Measurements from ENCODE around the gene EMID1. TPM values are rescaled to one million over a fixed set of nuclear protein-coding genes. Genes with fewer than 3 reads are reported as not detected.

Gene EMID1
- total RNA-seq, 1 donor from 2014 or later, result 0.64 TPM

- Histone ChIP-seq H3K36me3 (no peaks in the 10 kb centered on the region), H3K4me3 (no peak overlapping the region), H3K4me1 (peaks cover 6 to 12% of the 10 kb centered on the region in 2 donors), H3K27ac (no peak overlapping the region), H3K27me3 (no peaks in the 10 kb centered on the region), H3K9me3 (no peaks in the 10 kb centered on the region)
- TF ChIP-seq CTCF (IDR thresholded peaks at IDR 0.05), result no peak
- intact Hi-C loops (cut with DNase I), result no loop called here
- DNase-seq (ENCODE audit: low spot score in 2 of 2), result peak in 1 of 2 donors; percentile 57
Observed at GRCh38 chr22:29224859-29225410, 19.2 kb downstream of the EMID1 start.

GRCh38 chr22:29225422-29226090 lies 19.9 kb downstream of the EMID1 start:
- Histone ChIP-seq H3K9me3 (no peaks in the 10 kb centered on the region), H3K27me3 (no peaks in the 10 kb centered on the region), H3K4me3 (no peak overlapping the region), H3K4me1 (peaks cover 6 to 12% of the 10 kb centered on the region in 2 donors), H3K36me3 (no peaks in the 10 kb centered on the region), H3K27ac (peak overlapping the region in 1 of 2 donors; percentile 24)
- no peak for TF ChIP-seq CTCF (IDR thresholded peaks at IDR 0.05)
- intact Hi-C loops (cut with DNase I), result no loop called here
- peak in 1 of 2 donors; percentile 69 for DNase-seq (ENCODE audit: low spot score in 2 of 2)

- no peaks in the 10 kb centered on the region for H3K9me3 ChIP-seq
- peak in 1 of 2 donors; percentile 58 for DNase-seq (ENCODE audit: low spot score in 2 of 2)
- no peaks in the 10 kb centered on the region for H3K36me3 ChIP-seq
- H3K27me3 ChIP-seq, result no peaks in the 10 kb centered on the region
- H3K4me1 ChIP-seq, result peaks cover 6 to 12% of the 10 kb centered on the region in 2 donors
- TF ChIP-seq CTCF (IDR thresholded peaks at IDR 0.05), result no peak
- H3K4me3 ChIP-seq, result no peak overlapping the region
- H3K27ac ChIP-seq, result no peak overlapping the region
- intact Hi-C loops (cut with DNase I), result no loop called here
Observed at GRCh38 chr22:29226351-29226981, 20.8 kb downstream of the EMID1 start.

GRCh38 chr22:29230972-29231875 lies 25.5 kb downstream of the EMID1 start:
- peak in 1 of 2 donors; percentile 44 for DNase-seq (ENCODE audit: low spot score in 2 of 2)
- no peaks in the 10 kb centered on the region for H3K9me3 ChIP-seq
- intact Hi-C loops (cut with DNase I), result no loop called here
- no peaks in the 10 kb centered on the region for H3K36me3 ChIP-seq
- no peak overlapping the region for H3K27ac ChIP-seq
- H3K4me3 ChIP-seq, result no peak overlapping the region
- H3K27me3 ChIP-seq, result no peaks in the 10 kb centered on the region
- peaks cover 0 to 5% of the 10 kb centered on the region in 2 donors for H3K4me1 ChIP-seq
- no peak for TF ChIP-seq CTCF (IDR thresholded peaks at IDR 0.05)
